ENCODE measurements around the gene ODF2L. TPM values are rescaled to one million over a fixed set of nuclear protein-coding genes. Genes with fewer than 3 reads are reported as not detected.

The ODF2L gene
- polyA plus RNA-seq, 3 donors = 3.2 to 5.7 (median 3.5) TPM

GRCh38 chr1:86394416-86394815 lies 1.7 kb downstream of the ODF2L start:
- H3K4me3 ChIP-seq (replicated peaks in 1 of 3; ENCODE audit: low read depth in 2 of 3, low read length in 3 of 3) = no peak overlapping the region
- H3K79me2 ChIP-seq (ENCODE audit: insufficient read depth, low read length) = no peaks in the 10 kb centered on the region
- H3K4me1 ChIP-seq (ENCODE audit: control insufficient read depth in 1 of 2, insufficient read depth in 2 of 2, low read length in 2 of 2) = peaks cover 15 to 20% of the 10 kb centered on the region in 2 donors
- no peak overlapping the region for H3K4me2 ChIP-seq (replicated peaks; ENCODE audit: extremely low read depth, low read length, poor library complexity, severe bottlenecking)
- Mint-ChIP-seq H3K4me3 (peak overlapping the region in 1 of 2 donors; percentile 24), H3K36me3 (no peaks in the 10 kb centered on the region), H3K9me3 (peaks cover 0 to 3% (median 0%) of the 10 kb centered on the region in 7 donors), H3K4me1 (peaks cover 17% of the 10 kb centered on the region), H3K27ac (no peak overlapping the region), H3K27me3 (ENCODE audit: low read depth in 3 of 3) (peaks cover 0 to 2% (median 0%) of the 10 kb centered on the region in 3 donors)
- TF ChIP-seq CTCF (IDR thresholded peaks at IDR 0.05) = no peak
- H2AFZ ChIP-seq (ENCODE audit: insufficient read depth, low read depth, low read length, poor library complexity, severe bottlenecking) = no peak overlapping the region
- no peak overlapping the region for H3K27ac ChIP-seq (ENCODE audit: low read depth in 1 of 2, low read length in 2 of 2)
- H3K36me3 ChIP-seq (replicated peaks in 1 of 2; ENCODE audit: control insufficient read depth in 1 of 2, insufficient read depth in 2 of 2, low read length in 2 of 2) = no peaks in the 10 kb centered on the region
- H3K9ac ChIP-seq (ENCODE audit: insufficient read depth, low read length, poor library complexity, severe bottlenecking) = no peak overlapping the region
- no peaks in the 10 kb centered on the region for H3K9me3 ChIP-seq (replicated peaks in 1 of 2; ENCODE audit: control insufficient read depth in 1 of 2, insufficient read depth in 1 of 2, low read length in 2 of 2)
- intact Hi-C loops (cut with micrococcal nuclease) = no loop called here
- no peak for DNase-seq
- H4K20me1 ChIP-seq (ENCODE audit: insufficient read depth, low read length) = no peaks in the 10 kb centered on the region
- WGBS (ENCODE audit: insufficient coverage) = no CpG with 5 or more reads among the region's 2 CpGs
- no peaks in the 10 kb centered on the region for H3K27me3 ChIP-seq (ENCODE audit: control insufficient read depth in 2 of 2, insufficient read depth in 2 of 2, low read length in 2 of 2)

- no peaks in the 10 kb centered on the region for H3K9me3 ChIP-seq (replicated peaks in 1 of 2; ENCODE audit: control insufficient read depth in 1 of 2, insufficient read depth in 1 of 2, low read length in 2 of 2)
- no peaks in the 10 kb centered on the region for H3K36me3 ChIP-seq (replicated peaks in 1 of 2; ENCODE audit: control insufficient read depth in 1 of 2, insufficient read depth in 2 of 2, low read length in 2 of 2)
- H3K9me3 Mint-ChIP-seq = peaks cover 0 to 3% (median 0%) of the 10 kb centered on the region in 7 donors
- no peaks in the 10 kb centered on the region for H3K79me2 ChIP-seq (ENCODE audit: insufficient read depth, low read length)
- H3K27me3 Mint-ChIP-seq (ENCODE audit: low read depth in 3 of 3) = peaks cover 0 to 2% (median 0%) of the 10 kb centered on the region in 3 donors
- H3K4me1 ChIP-seq (ENCODE audit: control insufficient read depth in 1 of 2, insufficient read depth in 2 of 2, low read length in 2 of 2) = no peaks in the 10 kb centered on the region
- no peaks in the 10 kb centered on the region for H3K27me3 ChIP-seq (ENCODE audit: control insufficient read depth in 2 of 2, insufficient read depth in 2 of 2, low read length in 2 of 2)
- no peak overlapping the region for H3K4me2 ChIP-seq (replicated peaks; ENCODE audit: extremely low read depth, low read length, poor library complexity, severe bottlenecking)
- H3K4me3 Mint-ChIP-seq = no peak overlapping the region
- no peaks in the 10 kb centered on the region for H3K36me3 Mint-ChIP-seq
- H3K4me1 Mint-ChIP-seq = peaks cover 5% of the 10 kb centered on the region
- H3K27ac ChIP-seq (ENCODE audit: low read depth in 1 of 2, low read length in 2 of 2) = no peak overlapping the region
- H3K4me3 ChIP-seq (replicated peaks in 1 of 3; ENCODE audit: low read depth in 2 of 3, low read length in 3 of 3) = no peak overlapping the region
- intact Hi-C loops (cut with micrococcal nuclease) = loop anchor here in 1 of 2 donors (10.0 kb wide), 1 partner anchor 115 kb away; no protein-coding TSS in a partner anchor
- no peak overlapping the region for H2AFZ ChIP-seq (ENCODE audit: insufficient read depth, low read depth, low read length, poor library complexity, severe bottlenecking)
- H3K9ac ChIP-seq (ENCODE audit: insufficient read depth, low read length, poor library complexity, severe bottlenecking) = no peak overlapping the region
- H4K20me1 ChIP-seq (ENCODE audit: insufficient read depth, low read length) = no peaks in the 10 kb centered on the region
- peak overlapping the region in 2 of 7 donors; percentile 39 to 81 for H3K27ac Mint-ChIP-seq
- TF ChIP-seq CTCF (IDR thresholded peaks at IDR 0.05) = no peak
- DNase-seq = no peak
These were observed 6.8 kb downstream of the ODF2L start for GRCh38 chr1:86389307-86389706.

Measured in CD14-positive monocyte (primary cell).